Caco-2 (cell line): ENCODE data around the gene RSF1. TPM values are rescaled to one million over a fixed set of nuclear protein-coding genes. Genes with fewer than 3 reads are reported as not detected.
A peak's percentile ranks its signal among the peaks of the same experiment; 100 is the strongest.

Experiments used
- BruUV-seq: library from RNA; stranded (reverse); fragments of 400-500 nt; replicated peaks from 2 replicates; lab custom pipeline; 2021; lab: Mats Ljungman, UMichigan
- CTCF ChIA-PET: fragments of 300-600 bp; sonication (Branson Sonifier 250); formaldehyde crosslinking; loops from one replicate; lab custom pipeline; 2022; ENCODE audit warnings: antibody characterized with exemption; lab: Charles Lee
- POLR2A ChIA-PET: fragments of 300-600 bp; sonication (Branson Sonifier 250); formaldehyde crosslinking; loops from one replicate; lab custom pipeline; 2022; ENCODE audit warnings: antibody characterized with exemption; lab: Charles Lee
- DNase-seq, 2 experiments: peaks; one replicate each; pipeline versions ENCODE4 v3.0.0 to v3.0.0-alpha.2; 2020 to 2022
- H3K27me3 ChIP-seq: replicated peaks from 2 replicates; pipeline ENCODE4 v1.6.0; 2011; ENCODE audit warnings: low read length; ENCODE audit not compliant: control insufficient read depth, insufficient read depth
- H3K36me3 ChIP-seq: 2 replicates; pipeline ENCODE4 v1.5.1; 2011; ENCODE audit warnings: low read length; ENCODE audit not compliant: control insufficient read depth, insufficient read depth
- H3K4me1 ChIP-seq: fragments of 250-450 bp; sonication (Bioruptor Pico); 2 replicates; pipeline ENCODE4 v1.5.1; 2020; ENCODE audit warnings: mild to moderate bottlenecking
- H3K4me3 ChIP-seq: 2 replicates; pipeline ENCODE4 v1.5.1; 2011; ENCODE audit warnings: low read depth, mild to moderate bottlenecking, control low read depth, low read length
- H3K9me3 ChIP-seq: fragments of 250-450 bp; sonication (Bioruptor Pico); 2 replicates; pipeline ENCODE4 v1.5.1; 2020; ENCODE audit warnings: mild to moderate bottlenecking, moderate library complexity
- H3K27ac Mint-ChIP-seq: one replicate; pipeline ENCODE4 v1.8.0; 2022; ENCODE audit warnings: mixed read lengths; ENCODE audit not compliant: unreplicated experiment
- H3K27me3 Mint-ChIP-seq: one replicate; pipeline ENCODE4 v1.8.0; 2022; ENCODE audit warnings: mixed read lengths; ENCODE audit not compliant: insufficient read depth, unreplicated experiment
- H3K36me3 Mint-ChIP-seq: one replicate; pipeline ENCODE4 v1.8.0; 2022; ENCODE audit warnings: mild to moderate bottlenecking, mixed read lengths; ENCODE audit not compliant: insufficient read depth, unreplicated experiment
- H3K4me1 Mint-ChIP-seq: one replicate; pipeline ENCODE4 v1.8.0; 2022; ENCODE audit warnings: low read depth, mixed read lengths; ENCODE audit not compliant: unreplicated experiment
- H3K4me3 Mint-ChIP-seq: one replicate; pipeline ENCODE4 v1.8.0; 2022; ENCODE audit warnings: mild to moderate bottlenecking, moderate library complexity, mixed read lengths; ENCODE audit not compliant: unreplicated experiment
- H3K9me3 Mint-ChIP-seq: one replicate; pipeline ENCODE4 v1.8.0; 2022; ENCODE audit warnings: mixed read lengths; ENCODE audit not compliant: unreplicated experiment
- intact Hi-C: fragments of 100-400 bp; cut with micrococcal nuclease; formaldehyde crosslinking; loops from one replicate; pipeline ENCODE4 v1.10.0; 2022; ENCODE audit not compliant: unreplicated experiment
- total RNA-seq: library from RNA; stranded (reverse); gene quantifications from 2 replicates; pipeline ENCODE4 v1.2.3, GENCODE V29; 2022
- TF ChIP-seq, protein P1 (sequence below), 2 experiments: fragments of 200-600 bp in 1 of 2; IDR thresholded peaks; 1 replicate in 1 of 2; 2 replicates in 1 of 2; pipeline versions ENCODE4 v1.5.1 to v1.8.0; 2011 to 2022; ENCODE audit warnings: antibody characterized with exemption in 1 of 2, control low read depth in 1 of 2, inconsistent platforms in 1 of 2, low read depth in 1 of 2, low read length in 1 of 2, mild to moderate bottlenecking in 1 of 2, moderate library complexity in 1 of 2; ENCODE audit not compliant: insufficient read depth in 1 of 2, severe bottlenecking in 1 of 2, unreplicated experiment in 1 of 2

RSF1 gene
- total RNA-seq, 1 experiment from 2014 or later: 121 TPM

DNA sequence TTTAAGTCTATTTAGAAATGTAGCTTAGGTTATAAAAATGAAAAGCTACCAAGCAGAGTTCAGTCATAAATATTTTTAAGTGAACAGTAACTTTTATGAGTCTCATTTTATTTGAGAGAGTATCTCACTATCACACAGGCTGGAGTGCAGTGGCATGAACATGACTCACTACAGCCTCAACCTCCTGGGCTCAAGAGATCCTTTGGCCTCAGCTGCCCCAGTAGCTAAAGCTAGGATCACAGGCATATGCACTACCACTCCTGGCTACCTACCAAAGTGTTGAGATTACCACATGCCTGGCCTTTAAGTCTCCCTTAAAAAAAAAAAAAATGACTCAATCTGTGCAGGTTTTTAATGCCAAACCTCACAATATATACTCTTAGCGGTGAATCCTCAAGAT is 148.3 kb downstream of the RSF1 start:
- ChIA-PET CTCF (no interaction called here), POLR2A (no interaction called here)
- H3K9me3 Mint-ChIP-seq: no peaks in the 10 kb centered on the region
- 0 out of 2 replicates have a peak, but pooled peaks cover 4% of the 10 kb centered on the region for H3K9me3 ChIP-seq
- peaks cover 15% of the 10 kb centered on the region for H3K4me1 Mint-ChIP-seq
- DNase-seq: no peak
- H3K36me3 ChIP-seq: peaks cover 9% of the 10 kb centered on the region
- H3K27me3 Mint-ChIP-seq: no peaks in the 10 kb centered on the region
- peaks cover 95% of the 10 kb centered on the region for H3K36me3 Mint-ChIP-seq
- H3K4me1 ChIP-seq: peaks cover 14% of the 10 kb centered on the region
- no peak overlapping the region for H3K4me3 Mint-ChIP-seq
- H3K27ac Mint-ChIP-seq: peak overlapping the region; percentile 32
- intact Hi-C loops: no loop called here
- BruUV-seq: no TSS peak
- TF ChIP-seq, protein P1, sequence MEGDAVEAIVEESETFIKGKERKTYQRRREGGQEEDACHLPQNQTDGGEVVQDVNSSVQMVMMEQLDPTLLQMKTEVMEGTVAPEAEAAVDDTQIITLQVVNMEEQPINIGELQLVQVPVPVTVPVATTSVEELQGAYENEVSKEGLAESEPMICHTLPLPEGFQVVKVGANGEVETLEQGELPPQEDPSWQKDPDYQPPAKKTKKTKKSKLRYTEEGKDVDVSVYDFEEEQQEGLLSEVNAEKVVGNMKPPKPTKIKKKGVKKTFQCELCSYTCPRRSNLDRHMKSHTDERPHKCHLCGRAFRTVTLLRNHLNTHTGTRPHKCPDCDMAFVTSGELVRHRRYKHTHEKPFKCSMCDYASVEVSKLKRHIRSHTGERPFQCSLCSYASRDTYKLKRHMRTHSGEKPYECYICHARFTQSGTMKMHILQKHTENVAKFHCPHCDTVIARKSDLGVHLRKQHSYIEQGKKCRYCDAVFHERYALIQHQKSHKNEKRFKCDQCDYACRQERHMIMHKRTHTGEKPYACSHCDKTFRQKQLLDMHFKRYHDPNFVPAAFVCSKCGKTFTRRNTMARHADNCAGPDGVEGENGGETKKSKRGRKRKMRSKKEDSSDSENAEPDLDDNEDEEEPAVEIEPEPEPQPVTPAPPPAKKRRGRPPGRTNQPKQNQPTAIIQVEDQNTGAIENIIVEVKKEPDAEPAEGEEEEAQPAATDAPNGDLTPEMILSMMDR (IDR thresholded peaks at IDR 0.05; ENCODE audit: insufficient read depth in 1 of 2, low read depth in 1 of 2, low read length in 1 of 2, severe bottlenecking in 1 of 2, unreplicated experiment in 1 of 2): no peak
- H3K27me3 ChIP-seq: no peaks in the 10 kb centered on the region
- H3K4me3 ChIP-seq: no peak overlapping the region

DNA sequence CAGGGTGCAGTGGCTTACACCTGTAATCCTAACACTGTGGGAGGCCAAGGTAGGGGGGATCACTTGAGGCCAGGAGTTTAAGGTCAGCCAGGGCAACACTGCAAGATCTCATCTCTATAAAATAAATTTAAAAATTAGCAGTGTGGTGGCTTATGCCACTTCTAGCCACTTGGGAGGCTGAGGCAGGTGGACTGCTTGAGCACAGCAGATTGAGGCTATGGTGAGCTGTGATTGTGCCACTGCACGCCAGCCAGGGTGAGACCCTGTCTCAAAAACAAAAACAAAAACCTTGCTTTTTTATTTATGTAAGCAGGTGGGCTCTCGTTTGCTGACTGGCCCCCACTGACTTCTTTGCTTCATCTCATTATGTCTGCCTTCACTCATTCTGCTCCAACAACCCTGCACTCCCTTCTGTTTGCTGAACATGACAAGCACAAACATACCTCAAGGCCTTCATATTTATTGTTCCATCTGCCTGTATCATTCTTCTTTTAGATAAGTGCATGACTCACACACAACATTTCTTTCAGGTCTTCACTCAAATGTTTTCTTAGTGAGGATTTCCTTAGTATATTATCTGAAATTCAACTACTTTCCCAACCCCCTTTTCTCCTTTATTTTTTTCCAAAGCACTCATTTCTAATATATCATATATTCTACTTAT is 150.5 kb downstream of the RSF1 start:
- Mint-ChIP-seq H3K4me3 (peak overlapping the region; percentile 21), H3K36me3 (peaks cover 86% of the 10 kb centered on the region), H3K9me3 (no peaks in the 10 kb centered on the region), H3K27me3 (no peaks in the 10 kb centered on the region), H3K4me1 (peaks cover 15% of the 10 kb centered on the region), H3K27ac (peak overlapping the region; percentile 64)
- Histone ChIP-seq H3K27me3 (no peaks in the 10 kb centered on the region), H3K4me1 (peaks cover 14% of the 10 kb centered on the region), H3K9me3 (0 out of 2 replicates have a peak, but pooled peaks cover 4% of the 10 kb centered on the region), H3K4me3 (no peak overlapping the region), H3K36me3 (peaks cover 11% of the 10 kb centered on the region)
- ChIA-PET CTCF (interaction anchor here (0.7 kb wide), 1 partner anchor 329 kb away, joined by 3 read pairs; no protein-coding TSS in a partner anchor), POLR2A (no interaction called here)
- intact Hi-C loops: loop anchor here (1.0 to 2.0 kb wide), 2 partner anchors 19 to 33 kb away; partner anchors contain the start of gene CLNS1A
- TF ChIP-seq, protein P1 (IDR thresholded peaks at IDR 0.05; ENCODE audit: insufficient read depth in 1 of 2, low read depth in 1 of 2, low read length in 1 of 2, severe bottlenecking in 1 of 2, unreplicated experiment in 1 of 2): no peak
- no TSS peak for BruUV-seq
- DNase-seq: peak in 1 of 2 experiments; percentile 60

DNA sequence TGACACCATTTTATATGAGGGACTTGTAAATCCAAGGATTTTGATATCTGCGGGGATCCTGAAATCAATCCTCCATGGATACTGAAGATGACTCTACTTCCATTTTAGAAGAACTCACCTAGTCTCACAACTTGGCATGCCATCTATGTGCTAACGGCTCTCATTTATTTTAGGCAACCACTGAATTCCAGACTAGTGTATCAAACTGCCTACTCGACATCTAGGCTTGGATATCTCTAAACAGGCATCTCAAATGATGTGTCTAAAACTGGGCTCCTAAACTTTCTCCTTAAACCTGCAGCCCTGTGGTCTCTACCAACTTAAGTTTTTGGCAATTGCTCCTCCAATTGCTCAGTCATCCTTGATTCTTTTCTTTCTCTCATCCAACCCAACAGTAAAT is 151.8 kb downstream of the RSF1 start:
- no peak overlapping the region for H3K27ac Mint-ChIP-seq
- DNase-seq: no peak
- intact Hi-C loops: no loop called here
- Histone ChIP-seq H3K4me1 (peaks cover 14% of the 10 kb centered on the region), H3K27me3 (no peaks in the 10 kb centered on the region), H3K36me3 (peaks cover 11% of the 10 kb centered on the region), H3K9me3 (0 out of 2 replicates have a peak, but pooled peaks cover 4% of the 10 kb centered on the region), H3K4me3 (no peak overlapping the region)
- H3K4me1 Mint-ChIP-seq: peaks cover 15% of the 10 kb centered on the region
- H3K36me3 Mint-ChIP-seq: peaks cover 74% of the 10 kb centered on the region
- H3K9me3 Mint-ChIP-seq: no peaks in the 10 kb centered on the region
- no peak overlapping the region for H3K4me3 Mint-ChIP-seq
- H3K27me3 Mint-ChIP-seq: no peaks in the 10 kb centered on the region
- ChIA-PET POLR2A (no interaction called here), CTCF (no interaction called here)
- no TSS peak for BruUV-seq
- TF ChIP-seq, protein P1 (IDR thresholded peaks at IDR 0.05; ENCODE audit: insufficient read depth in 1 of 2, low read depth in 1 of 2, low read length in 1 of 2, severe bottlenecking in 1 of 2, unreplicated experiment in 1 of 2): no peak
